PFSK-1 (cell line): ENCODE measurements around the gene WNT2B.

Source experiments
- POLR2AphosphoS5 ChIP-seq: IDR thresholded peaks from 2 replicates; pipeline ENCODE4 v1.6.1; 2012; ENCODE audit warnings: low read depth, mild to moderate bottlenecking, control low read depth, low read length, moderate library complexity
- SIN3A ChIP-seq: IDR thresholded peaks from 2 replicates; pipeline ENCODE4 v1.6.1; 2012; ENCODE audit warnings: mild to moderate bottlenecking, low read length, moderate library complexity, borderline replicate concordance; ENCODE audit not compliant: insufficient read depth
- TAF1 ChIP-seq: IDR thresholded peaks from 2 replicates; pipeline ENCODE4 v1.6.1; 2012; ENCODE audit warnings: low read length, control low read depth, borderline replicate concordance; ENCODE audit not compliant: insufficient read depth
- TF ChIP-seq, protein P1 (sequence below), 2 experiments: IDR thresholded peaks; 2 replicates each; pipeline versions ENCODE4 v1.6.1 to v1.8.0; 2011 to 2012; ENCODE audit warnings: low read depth in 2 of 2, low read length in 2 of 2, control low read depth in 1 of 2, inconsistent platforms in 1 of 2, mild to moderate bottlenecking in 1 of 2, moderate library complexity in 1 of 2; ENCODE audit not compliant: insufficient read depth in 1 of 2

DNA sequence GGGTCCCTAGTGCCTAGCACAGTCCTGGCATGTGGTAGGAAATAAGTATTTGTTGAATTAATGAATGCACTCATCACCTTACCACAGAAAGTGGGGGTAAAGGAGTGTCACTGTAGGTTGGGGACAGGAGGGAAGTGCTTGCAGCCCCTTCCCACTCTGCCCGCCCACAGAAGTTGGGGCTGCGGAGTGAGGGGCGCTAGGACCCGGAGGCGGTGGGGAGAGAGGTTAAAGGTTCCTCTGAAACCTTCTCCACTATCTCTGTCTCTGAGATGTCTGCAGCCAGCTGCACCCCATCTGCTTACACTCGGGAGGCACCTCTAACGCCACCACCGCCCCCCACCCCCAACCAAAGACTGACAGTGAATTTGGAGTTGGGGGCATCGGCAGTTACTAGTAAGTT lies 1.4 kb upstream of the WNT2B start:
- TF ChIP-seq TAF1 (no peak), POLR2AphosphoS5 (no peak), SIN3A (no peak)
- TF ChIP-seq, protein P1, sequence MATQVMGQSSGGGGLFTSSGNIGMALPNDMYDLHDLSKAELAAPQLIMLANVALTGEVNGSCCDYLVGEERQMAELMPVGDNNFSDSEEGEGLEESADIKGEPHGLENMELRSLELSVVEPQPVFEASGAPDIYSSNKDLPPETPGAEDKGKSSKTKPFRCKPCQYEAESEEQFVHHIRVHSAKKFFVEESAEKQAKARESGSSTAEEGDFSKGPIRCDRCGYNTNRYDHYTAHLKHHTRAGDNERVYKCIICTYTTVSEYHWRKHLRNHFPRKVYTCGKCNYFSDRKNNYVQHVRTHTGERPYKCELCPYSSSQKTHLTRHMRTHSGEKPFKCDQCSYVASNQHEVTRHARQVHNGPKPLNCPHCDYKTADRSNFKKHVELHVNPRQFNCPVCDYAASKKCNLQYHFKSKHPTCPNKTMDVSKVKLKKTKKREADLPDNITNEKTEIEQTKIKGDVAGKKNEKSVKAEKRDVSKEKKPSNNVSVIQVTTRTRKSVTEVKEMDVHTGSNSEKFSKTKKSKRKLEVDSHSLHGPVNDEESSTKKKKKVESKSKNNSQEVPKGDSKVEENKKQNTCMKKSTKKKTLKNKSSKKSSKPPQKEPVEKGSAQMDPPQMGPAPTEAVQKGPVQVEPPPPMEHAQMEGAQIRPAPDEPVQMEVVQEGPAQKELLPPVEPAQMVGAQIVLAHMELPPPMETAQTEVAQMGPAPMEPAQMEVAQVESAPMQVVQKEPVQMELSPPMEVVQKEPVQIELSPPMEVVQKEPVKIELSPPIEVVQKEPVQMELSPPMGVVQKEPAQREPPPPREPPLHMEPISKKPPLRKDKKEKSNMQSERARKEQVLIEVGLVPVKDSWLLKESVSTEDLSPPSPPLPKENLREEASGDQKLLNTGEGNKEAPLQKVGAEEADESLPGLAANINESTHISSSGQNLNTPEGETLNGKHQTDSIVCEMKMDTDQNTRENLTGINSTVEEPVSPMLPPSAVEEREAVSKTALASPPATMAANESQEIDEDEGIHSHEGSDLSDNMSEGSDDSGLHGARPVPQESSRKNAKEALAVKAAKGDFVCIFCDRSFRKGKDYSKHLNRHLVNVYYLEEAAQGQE (IDR thresholded peaks at IDR 0.05; ENCODE audit: insufficient read depth in 1 of 2, low read depth in 2 of 2, low read length in 2 of 2), result no peak
